HG02885 (cell line): Measurements from ENCODE around the gene MAD1L1.
"Not testable (repeated sequence)": the region's sequence is repeated elsewhere in the genome, so short reads cannot be mapped to it uniquely, and the experiment has no call there.

Experiments
- ATAC-seq: cut with Tn5 transposase; IDR thresholded peaks from one replicate; pipeline ENCODE4 v1.9.1; 2021; ENCODE audit warnings: mild to moderate bottlenecking; ENCODE audit not compliant: unreplicated experiment, poor library complexity

The MAD1L1 gene

DNA sequence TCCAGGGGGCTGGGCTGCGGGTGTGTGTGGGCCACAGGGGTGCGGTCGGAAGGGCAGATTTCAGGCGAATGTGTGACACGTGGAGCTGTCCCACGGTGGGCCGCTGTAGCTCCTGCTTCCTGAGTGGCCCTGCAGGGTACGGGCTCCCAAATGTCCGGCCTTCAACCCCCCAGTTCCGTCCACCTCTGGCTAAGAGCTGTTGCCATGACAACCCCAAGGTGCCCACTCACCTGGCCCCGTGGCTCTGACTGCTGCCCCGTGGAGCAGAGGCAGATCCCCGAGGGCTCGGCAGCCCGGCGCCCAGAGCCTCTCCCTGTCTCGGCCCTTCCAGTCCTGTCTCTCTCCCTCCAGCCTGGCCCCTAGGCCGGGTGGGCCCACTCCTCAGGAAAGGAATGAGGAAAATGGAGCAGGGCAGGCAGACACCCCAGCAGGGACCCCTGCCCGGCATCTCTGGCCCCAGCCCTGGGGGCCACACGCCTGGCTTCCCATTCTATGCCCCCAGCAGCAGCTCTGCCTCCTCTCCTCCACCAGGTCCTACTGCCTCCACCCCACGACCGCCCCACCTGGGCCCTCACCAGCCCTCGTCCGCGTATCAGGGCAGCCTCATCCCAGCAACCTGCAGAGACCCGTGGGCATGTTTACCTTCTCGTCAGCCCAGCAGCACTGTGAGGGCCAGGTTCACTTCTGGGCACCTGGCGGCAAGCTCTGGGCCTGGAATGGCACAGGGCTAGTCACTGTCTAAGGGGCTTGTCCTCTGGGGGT is 347.1 kb downstream of the MAD1L1 start:
- ATAC-seq, result no peak

DNA sequence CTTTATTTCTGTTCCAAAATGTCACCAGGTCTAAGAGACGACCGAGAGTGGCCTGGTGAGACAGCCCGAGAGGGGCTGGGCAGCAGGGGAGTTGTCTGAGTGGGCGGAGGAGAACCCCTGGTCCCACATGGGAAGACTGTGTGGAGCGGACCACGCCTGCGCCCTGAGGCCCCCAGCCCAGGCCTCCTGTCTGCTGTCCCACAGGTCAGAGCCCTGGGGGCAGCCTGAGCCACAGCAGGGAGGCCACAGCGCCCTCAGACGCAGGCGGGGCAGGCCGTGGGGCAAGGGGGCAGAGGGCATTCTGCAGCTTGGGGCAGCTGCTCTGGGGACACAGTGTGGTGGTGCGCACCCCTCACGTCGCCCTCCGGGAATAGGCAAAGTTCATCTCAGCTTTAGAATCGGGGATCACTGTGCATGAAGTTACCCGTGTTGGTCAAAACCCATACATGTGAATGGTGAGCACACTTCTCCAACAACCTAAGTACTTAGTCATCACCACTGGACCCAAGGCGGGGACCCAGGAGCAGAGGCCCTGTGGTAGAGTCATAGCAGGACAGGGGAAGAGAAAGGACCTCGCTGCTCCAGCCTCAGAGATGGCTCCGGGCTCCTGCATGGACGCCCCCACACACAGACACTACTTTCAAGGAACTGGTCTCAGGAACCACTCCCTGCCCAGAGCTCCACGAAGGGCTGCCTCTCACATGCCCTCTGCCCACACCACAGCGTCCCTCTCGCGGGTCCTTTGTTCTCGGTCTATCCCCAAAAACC is 348.0 kb downstream of the MAD1L1 start:
- no peak for ATAC-seq

DNA sequence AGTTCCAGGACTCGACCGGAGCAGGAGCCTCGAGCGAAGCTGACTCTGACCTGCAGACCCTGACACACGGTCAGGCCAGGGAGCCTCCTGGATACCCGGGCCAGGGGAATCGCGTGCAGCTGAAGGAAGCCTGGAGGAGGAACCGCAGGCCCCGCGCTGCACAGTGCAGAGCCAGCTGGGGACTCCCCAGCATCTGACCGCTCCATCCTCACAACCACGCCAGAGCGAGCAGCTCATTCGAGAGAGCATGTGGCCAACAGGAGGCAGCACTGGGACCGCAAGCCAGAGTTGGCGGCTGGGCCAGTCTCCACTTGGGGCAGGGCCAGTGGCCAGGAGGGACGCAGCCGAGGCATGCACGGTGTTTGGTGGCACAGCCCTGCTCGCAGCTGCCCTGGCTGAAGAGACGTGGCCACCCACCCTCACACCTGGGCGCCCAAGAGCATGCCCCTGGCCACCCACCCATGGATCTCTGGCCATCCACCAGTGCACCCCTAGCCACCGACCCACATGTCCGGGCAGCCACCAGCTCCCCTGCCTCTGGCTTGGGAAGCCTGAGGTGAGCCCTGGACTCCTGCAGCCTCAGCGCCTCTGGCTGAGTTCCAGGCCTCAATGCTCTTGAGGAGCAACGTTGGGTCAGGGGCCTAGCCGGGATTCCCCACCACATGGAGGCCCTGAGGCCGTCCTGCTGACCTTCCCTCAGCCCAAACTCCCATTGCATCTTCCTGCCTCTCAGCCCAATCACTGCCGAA is 348.7 kb downstream of the MAD1L1 start:
- ATAC-seq, result no peak

DNA sequence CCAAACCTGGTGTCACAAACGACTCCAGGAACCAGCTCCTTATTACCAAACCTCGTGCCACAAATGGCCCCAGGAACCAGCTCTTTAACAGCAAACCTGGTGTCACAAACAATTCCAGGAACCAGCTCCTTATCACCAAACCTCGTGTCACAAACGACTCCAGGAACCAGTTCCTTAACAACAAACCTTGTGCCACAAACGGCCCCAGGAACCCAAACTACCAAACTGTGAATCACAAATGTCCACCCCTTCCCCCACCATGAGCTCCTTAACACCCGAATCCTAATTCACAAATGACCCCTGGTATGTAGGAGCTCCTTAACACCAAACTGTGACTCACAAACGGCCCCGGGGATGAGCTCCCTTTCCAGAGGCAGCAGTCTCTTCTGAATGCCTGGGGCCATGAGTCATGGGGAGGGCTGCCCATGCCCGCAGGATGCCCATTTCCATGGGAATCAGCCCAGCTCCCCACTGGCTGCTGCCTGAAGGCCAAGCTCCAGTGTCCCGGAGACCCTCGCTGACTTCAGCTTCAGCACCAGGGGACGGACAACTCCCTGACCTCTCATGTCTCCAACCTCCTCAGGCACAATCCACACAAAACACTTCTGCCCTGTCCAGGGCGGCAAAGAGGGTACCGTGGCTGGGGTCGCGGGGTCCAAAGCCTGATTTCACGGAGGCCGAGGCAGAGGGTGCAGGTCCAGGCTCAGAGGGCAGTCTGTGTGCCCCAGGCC is 349.5 kb downstream of the MAD1L1 start:
- no peak for ATAC-seq

DNA sequence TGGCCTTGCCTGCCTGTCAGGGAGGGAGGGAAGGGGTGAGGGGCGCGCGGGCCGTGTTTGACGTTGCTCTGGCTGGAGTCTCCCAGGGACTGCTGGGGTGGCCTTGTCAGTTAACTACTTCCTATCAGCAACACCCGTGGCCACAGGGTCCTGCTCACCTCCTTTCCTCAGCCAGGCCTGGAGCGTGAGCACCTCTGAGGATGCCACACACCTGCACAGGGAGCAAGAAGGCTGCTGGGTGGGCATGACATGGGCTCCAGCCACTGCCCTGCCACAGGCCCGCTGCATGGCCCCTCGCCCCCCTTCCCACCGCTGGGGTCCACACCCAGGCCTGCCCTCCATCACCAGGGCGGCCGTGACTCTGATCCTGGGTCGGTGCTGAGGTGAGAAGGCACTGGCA is 350.3 kb downstream of the MAD1L1 start:
- no peak for ATAC-seq

DNA sequence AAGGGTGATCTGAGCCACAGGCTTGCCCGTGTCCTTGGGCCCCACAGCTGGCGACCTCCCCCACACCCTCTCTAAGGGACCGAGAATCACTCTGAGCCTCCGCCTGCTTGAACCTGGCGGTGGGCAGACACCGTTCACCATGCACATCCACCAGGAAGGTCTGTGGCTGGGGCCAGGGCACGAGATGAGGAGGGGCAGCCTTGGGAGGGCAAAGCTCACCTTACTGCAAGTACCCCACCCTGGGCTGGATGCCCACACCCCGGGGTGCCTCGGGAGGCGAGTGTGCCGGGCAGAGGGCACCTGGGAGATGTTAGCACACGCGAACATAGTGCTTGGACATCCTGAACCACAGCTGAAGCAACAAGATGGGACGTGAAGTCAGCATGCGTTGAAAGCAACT is 350.8 kb downstream of the MAD1L1 start:
- no peak for ATAC-seq

DNA sequence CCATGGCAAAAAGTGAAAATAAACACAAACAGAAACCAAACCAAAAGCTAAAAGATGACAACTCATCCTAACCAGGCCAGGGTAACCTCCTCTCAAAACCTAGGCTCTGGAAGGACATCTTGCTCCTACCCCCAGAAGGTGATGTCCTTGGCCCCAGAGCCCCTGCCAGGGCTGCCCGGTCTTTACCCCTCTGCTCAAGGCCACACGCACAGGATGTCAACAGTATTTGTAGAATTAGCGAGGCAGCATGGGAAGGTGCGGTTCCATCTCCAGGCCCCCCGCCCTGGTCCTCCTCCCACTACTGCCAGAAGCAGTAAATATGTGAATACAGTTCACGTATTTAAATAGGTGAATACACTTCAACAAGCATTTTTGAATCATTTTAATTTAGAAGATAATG is 356.1 kb downstream of the MAD1L1 start:
- not testable (repeated sequence) for ATAC-seq

DNA sequence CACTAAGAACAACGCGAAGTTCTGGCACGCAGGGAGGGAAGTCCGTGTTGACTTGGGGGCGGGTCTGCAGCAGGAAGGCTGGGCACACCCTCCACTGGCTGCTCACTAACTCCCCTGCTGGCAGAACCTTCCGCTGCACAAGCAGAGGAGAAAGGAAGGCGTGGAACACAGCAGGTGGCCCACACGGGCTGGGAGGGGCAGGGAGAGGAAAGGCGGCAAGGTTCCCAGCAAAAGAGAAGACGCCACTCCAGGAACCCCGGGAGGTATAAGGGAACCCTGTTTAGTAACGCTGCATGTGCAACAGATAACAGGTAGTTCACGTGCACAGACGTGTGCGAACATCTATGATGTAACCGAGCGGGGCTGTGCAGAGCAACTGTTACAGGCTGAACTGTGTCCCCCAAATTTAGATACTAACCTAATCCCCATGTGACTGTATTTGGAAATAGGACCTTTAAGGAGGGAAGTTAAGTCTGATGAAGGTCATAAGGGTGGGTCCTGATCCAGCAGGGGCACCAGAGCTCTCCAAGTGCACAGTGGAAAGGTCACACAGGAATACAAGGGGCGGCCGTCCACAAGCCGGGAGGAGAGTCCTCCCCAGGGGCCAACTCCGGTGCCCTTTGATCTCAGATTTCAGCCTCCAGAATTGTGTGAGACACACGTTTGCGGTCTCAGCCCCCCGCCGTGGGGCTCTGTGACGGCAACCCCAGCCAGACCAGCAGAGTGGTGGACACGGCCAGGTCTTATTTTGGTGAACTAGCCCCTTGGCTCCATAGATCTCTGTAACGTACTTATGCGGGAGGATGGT is 357.1 kb downstream of the MAD1L1 start:
- ATAC-seq, result not testable (repeated sequence)

DNA sequence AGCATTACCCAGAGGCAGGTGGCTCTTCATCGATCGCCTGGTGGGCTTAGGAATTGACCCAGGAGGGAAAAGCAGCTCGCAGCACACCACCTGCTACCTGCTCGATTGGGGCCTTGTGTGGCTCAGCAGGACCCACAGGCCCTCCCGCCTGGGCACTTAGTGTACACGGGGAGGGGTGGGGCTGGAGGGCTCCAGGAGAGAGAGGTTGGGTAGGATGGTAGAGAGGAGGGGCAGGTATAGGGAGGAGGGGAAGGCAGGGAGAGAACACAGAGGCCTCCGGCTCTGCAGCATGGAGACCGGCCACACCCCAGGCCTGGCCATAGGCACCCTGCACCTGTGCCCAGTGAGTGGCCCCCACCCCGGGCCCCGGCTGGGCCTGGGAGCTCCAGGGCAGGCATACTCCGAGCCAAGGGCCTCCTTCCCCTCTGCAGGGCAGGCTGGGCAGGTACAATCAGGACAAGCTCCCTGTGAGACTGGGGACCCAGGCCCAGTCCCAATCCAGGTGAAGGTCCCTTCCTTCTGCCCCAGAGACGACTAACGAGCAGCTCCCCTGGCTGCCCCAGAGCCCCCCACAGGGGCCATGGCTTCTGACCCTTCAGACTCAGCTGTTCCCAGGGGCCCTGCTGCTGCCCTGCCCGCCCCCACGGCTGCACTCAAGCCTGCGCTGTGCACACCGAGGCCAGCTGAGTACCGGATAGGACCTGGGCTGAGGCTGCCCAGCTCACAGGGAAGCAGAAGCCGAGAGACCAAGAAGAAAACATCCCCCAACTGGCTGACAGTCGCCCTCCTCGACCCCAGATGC is 358.0 kb downstream of the MAD1L1 start:
- ATAC-seq, result not testable (repeated sequence)

DNA sequence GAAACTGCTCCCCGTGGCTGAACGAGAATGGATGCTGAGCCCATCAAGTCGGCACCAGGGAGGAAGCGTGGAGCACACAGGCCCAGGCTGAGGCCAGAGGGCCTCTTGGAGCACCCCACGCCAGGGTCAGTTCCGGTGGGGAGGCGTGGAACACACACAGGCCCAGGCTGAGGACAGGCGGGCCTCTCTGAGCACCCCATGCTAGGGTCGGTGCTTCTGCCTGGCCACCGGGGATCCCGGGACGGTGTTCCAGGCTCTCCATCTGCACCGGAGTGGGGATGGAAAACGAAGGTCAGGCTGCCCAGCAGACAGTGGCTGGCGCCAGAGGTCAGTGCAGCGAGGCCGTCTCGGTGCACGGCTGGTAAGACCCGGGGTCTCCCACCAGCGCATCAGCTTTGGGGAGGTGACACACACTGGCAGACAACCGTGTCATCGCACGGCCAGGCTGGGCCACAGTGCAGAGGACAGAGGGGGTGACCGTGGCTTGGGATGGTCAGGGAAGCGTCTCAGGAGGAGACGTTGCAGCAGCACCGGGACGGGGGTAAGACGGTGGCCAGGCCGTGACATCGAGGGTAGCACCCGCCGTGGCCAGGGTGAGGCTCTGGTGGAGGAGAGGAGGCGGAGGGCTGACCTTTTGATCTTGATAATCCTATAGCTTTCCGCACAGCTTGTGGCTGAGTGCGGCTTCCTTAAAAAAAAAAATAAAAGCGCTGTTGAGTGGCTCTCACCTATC is 358.7 kb downstream of the MAD1L1 start:
- ATAC-seq, result no peak

DNA sequence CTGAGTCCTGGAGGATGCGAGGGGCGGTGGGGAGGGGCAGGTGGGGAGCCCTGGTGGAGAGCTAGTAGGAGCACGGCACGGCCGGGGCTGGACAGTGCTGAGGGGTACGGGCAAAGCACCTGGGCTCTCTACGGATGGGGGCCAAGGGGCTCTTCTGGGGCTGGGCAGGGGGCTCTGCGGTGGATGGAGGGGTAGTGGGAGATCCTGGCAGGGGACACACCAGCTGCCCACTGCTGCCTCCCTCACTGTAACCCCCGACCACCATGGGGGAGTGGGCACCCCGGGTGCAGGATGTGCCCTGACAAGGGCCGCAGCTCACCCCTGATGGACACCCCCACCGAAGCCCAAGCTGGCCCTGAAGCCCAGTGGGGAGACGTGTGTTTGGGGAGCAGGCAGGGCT is 359.3 kb downstream of the MAD1L1 start:
- no peak for ATAC-seq

DNA sequence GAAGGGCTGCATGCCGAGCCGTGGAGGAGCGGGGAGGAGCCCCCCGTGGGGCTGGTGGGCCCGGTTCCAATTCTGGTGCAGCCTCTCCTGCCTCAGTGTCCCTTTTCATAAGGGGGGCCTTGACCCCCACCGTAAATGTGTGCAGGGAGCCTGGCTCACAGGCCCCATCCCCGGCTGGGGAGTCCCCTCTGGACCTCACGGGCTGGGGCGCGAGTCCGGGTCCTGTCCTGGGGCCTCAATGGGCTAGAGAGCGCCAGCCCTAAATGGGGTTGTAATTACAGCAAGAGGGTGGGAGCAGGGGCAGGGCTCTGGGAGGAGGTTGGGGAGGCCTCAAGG is 359.7 kb downstream of the MAD1L1 start:
- ATAC-seq, result no peak

DNA sequence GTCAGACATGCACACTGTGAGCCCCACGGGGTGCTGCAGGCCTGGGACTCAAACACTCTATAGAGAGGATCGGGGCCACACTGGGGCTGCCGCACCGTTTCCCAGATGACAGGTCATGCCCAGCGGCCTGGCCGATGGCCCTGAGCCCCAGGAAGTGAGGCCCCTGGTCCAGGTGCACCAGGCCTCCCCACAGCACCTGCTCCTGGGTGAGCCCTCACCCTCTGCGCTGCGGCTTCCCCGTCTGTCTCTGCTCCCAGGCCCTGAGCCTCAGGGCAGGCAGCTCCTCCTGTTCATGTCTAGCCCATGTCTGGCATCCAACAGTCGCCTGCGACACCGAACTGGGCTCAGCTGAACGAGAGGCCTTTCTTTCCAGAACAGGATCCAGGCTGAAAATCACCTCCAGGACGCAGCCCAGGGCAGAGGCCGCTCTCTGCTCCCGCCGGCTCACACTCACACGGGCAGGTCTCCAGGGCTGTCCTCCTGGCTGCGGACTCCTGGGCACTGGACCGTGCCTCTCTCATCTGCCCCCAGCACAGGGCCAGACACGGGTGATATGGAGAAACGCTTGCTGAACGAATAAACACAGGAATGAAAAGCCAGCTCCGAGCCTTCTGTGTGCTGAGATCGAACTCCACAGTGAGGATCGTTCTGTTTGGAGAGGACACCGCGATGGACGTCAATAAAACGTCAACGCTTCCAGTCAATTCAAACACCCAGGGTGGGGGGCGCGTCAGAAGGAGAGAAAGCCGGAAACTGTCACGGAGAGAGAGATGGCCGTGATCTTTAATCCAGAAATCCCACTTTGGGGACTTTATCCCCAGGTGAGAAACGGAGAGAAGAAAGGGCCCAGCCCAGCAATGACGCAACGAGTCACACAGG is 360.3 kb downstream of the MAD1L1 start:
- no peak for ATAC-seq

DNA sequence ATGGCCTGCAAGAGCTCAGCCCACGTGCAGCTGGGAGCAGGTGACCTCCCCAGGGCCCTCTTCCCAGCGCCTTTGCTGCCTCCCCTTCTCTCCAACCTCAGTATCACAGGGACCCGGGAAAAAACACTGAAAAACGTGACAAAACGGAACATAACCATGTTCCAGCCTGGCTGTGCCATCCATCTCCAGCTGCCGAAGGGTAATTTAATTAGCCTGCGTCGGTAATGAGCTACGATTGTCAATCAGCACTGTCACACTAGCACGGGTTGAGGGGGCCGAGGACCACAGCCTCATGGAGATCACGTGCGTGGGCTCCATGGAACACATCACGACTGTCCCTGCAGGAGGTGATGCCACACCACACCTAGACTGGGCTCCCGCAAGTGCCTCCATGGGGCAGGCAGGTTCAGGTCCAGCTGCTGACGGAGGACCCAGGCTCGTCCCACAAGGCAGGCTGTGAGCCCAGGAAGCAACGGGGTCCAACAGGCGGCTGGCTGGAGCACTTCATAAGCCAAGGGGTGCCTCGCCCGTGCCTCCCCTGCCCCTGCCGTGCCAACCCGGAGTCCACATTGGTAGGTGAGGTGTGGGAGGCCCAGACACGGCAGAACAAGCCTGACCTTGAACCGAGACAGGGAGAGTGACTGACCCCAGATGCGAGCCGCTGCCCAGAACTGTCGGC is 363.2 kb downstream of the MAD1L1 start:
- no peak for ATAC-seq

DNA sequence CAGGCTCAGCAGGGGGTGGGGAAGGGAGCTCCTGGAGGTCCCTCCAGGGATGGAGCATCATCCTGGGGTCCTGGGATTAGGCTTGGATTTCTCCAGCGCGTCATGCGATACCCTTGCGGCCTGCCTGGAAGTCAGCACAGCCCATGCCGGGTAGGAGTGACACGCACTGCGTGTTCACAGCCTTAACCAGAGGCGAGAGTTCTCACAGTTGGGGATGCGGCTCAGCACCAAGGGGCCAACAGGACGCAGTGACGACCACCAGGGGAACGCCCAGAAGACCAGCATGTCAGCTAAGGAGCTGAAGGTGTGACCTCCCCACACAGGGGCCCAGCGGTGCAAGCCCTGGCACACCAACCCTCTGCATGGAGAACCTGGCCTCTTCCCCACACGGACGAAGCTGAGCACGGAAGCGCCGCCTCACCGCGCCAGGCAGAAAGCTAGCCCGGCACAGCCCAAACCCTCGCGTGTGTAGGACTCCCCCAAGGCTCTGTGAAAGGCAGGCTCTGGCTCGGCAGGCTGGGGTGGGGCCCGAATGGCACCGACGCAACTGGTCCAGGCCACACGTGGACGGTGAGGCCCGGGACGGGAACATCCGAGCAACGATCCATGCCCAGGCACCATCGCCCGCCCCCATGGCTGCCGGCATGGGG is 364.1 kb downstream of the MAD1L1 start:
- ATAC-seq, result no peak
